Breast epithelium (tissue), 4 donors: Measurements from ENCODE around the gene CCIN. TPM values are rescaled to one million over a fixed set of nuclear protein-coding genes. Genes with fewer than 3 reads are reported as not detected.

Experiments
- DNase-seq, 2 donors: peaks; one replicate each; pipeline ENCODE4 v3.0.0-alpha.2; 2019; ENCODE audit warnings: low spot score in 2 of 2
- H3K27ac ChIP-seq, 2 donors: fragments of 200-600 bp; sonication (generic) in 1 of 2; one replicate each; pipeline ENCODE4 v1.5.1; 2016 to 2019; ENCODE audit warnings: mild to moderate bottlenecking in 1 of 2
- H3K27me3 ChIP-seq, 2 donors: fragments of 200-600 bp; sonication (generic) in 1 of 2; one replicate each; pipeline versions ENCODE4 v1.5.1 to v1.6.0; 2017 to 2019; ENCODE audit warnings: control low read depth in 1 of 2, mild to moderate bottlenecking in 1 of 2
- H3K36me3 ChIP-seq: fragments of 200-600 bp; one replicate; pipeline ENCODE4 v1.5.1; 2019
- H3K4me1 ChIP-seq, 2 donors: fragments of 200-600 bp; sonication (generic); one replicate each; pipeline ENCODE4 v1.5.1; 2016 to 2019; ENCODE audit warnings: control low read depth in 1 of 2
- H3K4me3 ChIP-seq, 3 donors: fragments of 200-600 bp; sonication (generic); 1 replicate in 2 of 3; 2 replicates in 1 of 3; pipeline ENCODE4 v1.5.1; 2016 to 2019; ENCODE audit warnings: mild to moderate bottlenecking in 3 of 3, moderate library complexity in 2 of 3
- H3K9me3 ChIP-seq, 2 donors: fragments of 200-600 bp; sonication (generic) in 1 of 2; one replicate each; pipeline ENCODE4 v1.5.1; 2016 to 2019; ENCODE audit warnings: control low read depth in 1 of 2
- POLR2A ChIP-seq: fragments of 450-650 bp; IDR thresholded peaks from one replicate; pipeline ENCODE4 v1.6.1; 2016; ENCODE audit warnings: antibody characterized with exemption, mild to moderate bottlenecking, moderate library complexity
- POLR2AphosphoS5 ChIP-seq, 3 donors: sonication (generic); formaldehyde crosslinking; IDR thresholded peaks; one replicate each; pipeline ENCODE4 v1.6.1; 2017; ENCODE audit warnings: antibody characterized with exemption in 3 of 3
- intact Hi-C: fragments of 100-400 bp; cut with DNase I; formaldehyde crosslinking; loops from one replicate; pipeline ENCODE4 v1.15.1; 2023; ENCODE audit warnings: low total_unique reads
- total RNA-seq, 3 donors: library from RNA; depleted of rRNA; stranded (reverse); fragments of >200 nt; gene quantifications; one replicate each; pipeline ENCODE4 v1.1.0, GENCODE V29; 2016
- TF ChIP-seq, protein P1 (sequence below), 3 donors: fragments of 450-650 bp; IDR thresholded peaks; one replicate each; pipeline ENCODE4 v1.5.1; 2016 to 2017; ENCODE audit warnings: antibody characterized with exemption in 3 of 3, mild to moderate bottlenecking in 3 of 3, moderate library complexity in 3 of 3

The CCIN gene
- total RNA-seq, 3 donors from 2014 or later, result 0.80 TPM; not detected in 2

GRCh38 chr9:36192196-36192595, 23.0 kb downstream of the CCIN start:
- no peaks in the 10 kb centered on the region for H3K9me3 ChIP-seq
- peak overlapping the region in 1 of 2 donors; percentile 91 for H3K27ac ChIP-seq
- H3K27me3 ChIP-seq, result no peaks in the 10 kb centered on the region
- no peaks in the 10 kb centered on the region for H3K36me3 ChIP-seq
- intact Hi-C loops, result no loop called here
- TF ChIP-seq POLR2A (no peak), POLR2AphosphoS5 (IDR thresholded peaks at IDR 0.05) (no peak)
- TF ChIP-seq, protein P1, sequence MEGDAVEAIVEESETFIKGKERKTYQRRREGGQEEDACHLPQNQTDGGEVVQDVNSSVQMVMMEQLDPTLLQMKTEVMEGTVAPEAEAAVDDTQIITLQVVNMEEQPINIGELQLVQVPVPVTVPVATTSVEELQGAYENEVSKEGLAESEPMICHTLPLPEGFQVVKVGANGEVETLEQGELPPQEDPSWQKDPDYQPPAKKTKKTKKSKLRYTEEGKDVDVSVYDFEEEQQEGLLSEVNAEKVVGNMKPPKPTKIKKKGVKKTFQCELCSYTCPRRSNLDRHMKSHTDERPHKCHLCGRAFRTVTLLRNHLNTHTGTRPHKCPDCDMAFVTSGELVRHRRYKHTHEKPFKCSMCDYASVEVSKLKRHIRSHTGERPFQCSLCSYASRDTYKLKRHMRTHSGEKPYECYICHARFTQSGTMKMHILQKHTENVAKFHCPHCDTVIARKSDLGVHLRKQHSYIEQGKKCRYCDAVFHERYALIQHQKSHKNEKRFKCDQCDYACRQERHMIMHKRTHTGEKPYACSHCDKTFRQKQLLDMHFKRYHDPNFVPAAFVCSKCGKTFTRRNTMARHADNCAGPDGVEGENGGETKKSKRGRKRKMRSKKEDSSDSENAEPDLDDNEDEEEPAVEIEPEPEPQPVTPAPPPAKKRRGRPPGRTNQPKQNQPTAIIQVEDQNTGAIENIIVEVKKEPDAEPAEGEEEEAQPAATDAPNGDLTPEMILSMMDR (IDR thresholded peaks at IDR 0.05), result no peak
- H3K4me3 ChIP-seq, result peak overlapping the region; percentile 69 to 98 (median 83)
- no peak for DNase-seq
- peaks cover 8 to 26% of the 10 kb centered on the region in 2 donors for H3K4me1 ChIP-seq

GRCh38 chr9:36193023-36193422, 23.8 kb downstream of the CCIN start:
- peaks cover 8 to 26% of the 10 kb centered on the region in 2 donors for H3K4me1 ChIP-seq
- H3K36me3 ChIP-seq, result no peaks in the 10 kb centered on the region
- H3K27me3 ChIP-seq, result no peaks in the 10 kb centered on the region
- H3K4me3 ChIP-seq, result peak overlapping the region; percentile 69 to 98 (median 83)
- TF ChIP-seq POLR2AphosphoS5 (IDR thresholded peaks at IDR 0.05) (no peak), POLR2A (no peak)
- TF ChIP-seq, protein P1 (IDR thresholded peaks at IDR 0.05), result no peak
- H3K9me3 ChIP-seq, result no peaks in the 10 kb centered on the region
- no peak for DNase-seq
- no peak overlapping the region for H3K27ac ChIP-seq
- intact Hi-C loops, result no loop called here

DNA sequence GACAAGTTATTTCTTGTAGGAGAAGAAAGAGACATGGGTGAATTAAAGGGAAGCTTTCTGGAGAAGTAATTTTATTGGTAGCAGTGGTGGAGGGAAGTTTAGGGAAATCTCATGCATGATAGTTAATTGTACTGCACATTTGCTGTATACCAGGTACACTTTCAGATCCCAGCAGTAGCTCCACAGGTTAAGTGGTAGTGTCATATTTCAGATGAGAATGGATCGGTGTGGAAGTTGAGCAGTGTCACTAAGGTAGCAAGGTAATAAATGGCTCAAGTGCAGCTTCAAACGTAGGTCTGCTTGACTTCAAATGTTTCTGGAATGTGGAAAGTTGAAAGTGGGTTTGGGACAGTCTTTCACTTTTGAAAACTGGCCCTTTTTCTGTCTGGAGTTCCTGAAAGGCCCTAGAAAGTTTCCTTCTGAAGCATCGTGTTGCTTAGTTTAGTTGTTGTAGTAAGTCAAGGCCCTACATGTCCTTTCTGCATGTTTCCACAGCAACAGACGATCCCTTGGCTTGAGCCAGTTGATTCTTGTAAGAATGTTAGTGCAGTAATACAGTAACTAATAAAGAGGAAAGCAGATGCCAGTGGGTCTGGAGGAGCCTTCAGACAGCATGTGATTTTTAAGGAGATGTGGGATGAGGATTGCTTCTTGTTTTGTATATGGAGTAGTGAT, 25.3 kb downstream of the CCIN start:
- Histone ChIP-seq H3K27ac (peak overlapping the region in 1 of 2 donors; percentile 16), H3K4me3 (no peak overlapping the region), H3K27me3 (no peaks in the 10 kb centered on the region), H3K36me3 (no peaks in the 10 kb centered on the region), H3K4me1 (peaks cover 8 to 26% of the 10 kb centered on the region in 2 donors), H3K9me3 (no peaks in the 10 kb centered on the region)
- no peak for DNase-seq
- intact Hi-C loops, result no loop called here
- TF ChIP-seq, protein P1 (IDR thresholded peaks at IDR 0.05), result no peak
- TF ChIP-seq POLR2AphosphoS5 (IDR thresholded peaks at IDR 0.05) (no peak), POLR2A (no peak)

DNA sequence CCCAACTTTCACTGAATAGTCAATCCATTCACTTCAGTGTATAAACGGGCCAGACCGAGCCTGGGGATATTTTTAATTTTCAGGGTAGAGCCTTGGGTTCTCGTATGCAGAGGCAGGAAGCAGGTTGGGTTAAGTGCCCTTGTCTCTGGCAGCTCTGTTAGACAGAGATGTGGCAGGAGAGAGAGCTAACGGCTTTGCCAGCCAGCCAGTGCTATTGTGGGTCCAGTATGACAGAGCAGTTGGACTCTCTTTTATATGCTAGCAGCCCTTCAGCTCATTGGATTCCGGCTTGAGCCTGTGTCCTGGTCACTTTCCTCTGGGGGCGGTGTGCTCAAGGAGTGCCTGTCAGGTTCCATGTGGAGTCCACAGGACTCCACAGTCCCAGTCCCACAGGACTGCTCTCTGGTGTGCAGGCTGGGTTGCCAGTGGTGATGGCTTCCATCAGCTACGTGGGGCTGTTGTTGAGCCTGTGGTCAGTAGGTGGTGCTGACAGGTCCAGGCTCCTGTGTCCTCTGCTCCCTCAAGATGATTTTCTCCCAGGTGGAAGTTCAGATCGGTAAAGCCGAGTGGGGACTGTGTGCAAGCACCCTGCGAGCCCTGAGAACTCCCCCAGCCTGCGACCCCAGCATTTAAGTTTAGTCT, 35.8 kb downstream of the CCIN start:
- Histone ChIP-seq H3K4me1 (no peaks in the 10 kb centered on the region), H3K4me3 (no peak overlapping the region), H3K27me3 (no peaks in the 10 kb centered on the region), H3K27ac (no peak overlapping the region), H3K36me3 (peaks cover 3% of the 10 kb centered on the region), H3K9me3 (no peaks in the 10 kb centered on the region)
- intact Hi-C loops, result loop anchor here (1.0 kb wide), 1 partner anchor 19 kb away; no protein-coding TSS in a partner anchor
- TF ChIP-seq, protein P1 (IDR thresholded peaks at IDR 0.05), result no peak
- TF ChIP-seq POLR2AphosphoS5 (IDR thresholded peaks at IDR 0.05) (no peak), POLR2A (no peak)
- DNase-seq, result no peak

DNA sequence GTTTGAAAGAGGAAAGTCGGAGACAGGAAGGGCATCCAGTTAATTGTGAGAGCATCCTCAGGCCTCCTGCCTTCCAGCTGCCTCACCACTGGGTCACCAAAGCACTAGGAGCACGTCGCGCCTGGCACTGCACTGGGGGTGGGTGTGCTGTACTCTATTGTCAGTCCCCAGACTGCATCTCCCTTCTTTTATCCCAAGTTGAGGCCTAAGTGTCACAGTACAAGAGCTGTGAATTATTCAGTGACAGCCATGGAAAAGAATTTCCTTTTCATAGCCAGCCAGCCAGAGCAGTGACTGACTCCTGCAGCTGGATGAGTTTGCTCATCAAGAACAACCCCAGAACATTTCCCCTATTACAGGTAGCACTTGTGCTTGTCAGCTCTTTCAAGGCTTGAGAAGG, 37.8 kb downstream of the CCIN start:
- no peak for DNase-seq
- Histone ChIP-seq H3K4me3 (no peak overlapping the region), H3K27ac (no peak overlapping the region), H3K27me3 (no peaks in the 10 kb centered on the region), H3K9me3 (no peaks in the 10 kb centered on the region), H3K36me3 (no peaks in the 10 kb centered on the region), H3K4me1 (no peaks in the 10 kb centered on the region)
- TF ChIP-seq POLR2AphosphoS5 (IDR thresholded peaks at IDR 0.05) (no peak), POLR2A (no peak)
- TF ChIP-seq, protein P1 (IDR thresholded peaks at IDR 0.05), result no peak
- intact Hi-C loops, result no loop called here
